Endothelial cell of umbilical vein (primary cell): ENCODE data around the gene BCL2. TPM values are rescaled to one million over a fixed set of nuclear protein-coding genes. Genes with fewer than 3 reads are reported as not detected.

Experiments
- BruUV-seq: library from RNA; stranded (reverse); fragments of 400-500 nt; replicated peaks from 2 replicates; lab custom pipeline; 2021; lab: Mats Ljungman, UMichigan
- CTCF ChIA-PET: fragments of 300-600, 350-600 bp; sonication (Branson Sonifier 250); formaldehyde crosslinking; loops from one replicate; lab custom pipeline; 2021; ENCODE audit warnings: antibody characterized with exemption, inconsistent platforms; lab: Charles Lee
- POLR2A ChIA-PET: fragments of 300-600, 350-600 bp; sonication (Branson Sonifier 250); formaldehyde crosslinking; loops from one replicate; lab custom pipeline; 2021; ENCODE audit warnings: antibody characterized with exemption, inconsistent platforms; lab: Charles Lee
- DNase-seq: peaks from one replicate; pipeline ENCODE4 v3.0.0-alpha.2; 2011; ENCODE audit warnings: low read depth, low spot score
- FAIRE-seq: peaks from 2 replicates; lab custom pipeline; 2011; peaks lifted over from hg19 to GRCh38; lab: Jason Lieb, UNC
- H2AFZ ChIP-seq: 2 replicates; pipeline ENCODE4 v1.6.0; 2012; ENCODE audit warnings: low read depth, low read length, control low read depth, inconsistent platforms
- H3K27ac ChIP-seq: 2 replicates; pipeline ENCODE4 v1.5.1; 2011; ENCODE audit warnings: low read depth, mild to moderate bottlenecking, control low read depth, low read length, moderate library complexity; ENCODE audit not compliant: insufficient read depth
- H3K27me3 ChIP-seq, 2 experiments: 2 replicates each; pipeline versions ENCODE4 v1.6.0 to v1.6.1; 2011; ENCODE audit warnings: low read length in 2 of 2, mixed read lengths in 1 of 2; ENCODE audit not compliant: control insufficient read depth in 2 of 2, insufficient read depth in 2 of 2
- H3K36me3 ChIP-seq, 2 experiments: 2 replicates in 1 of 2; 3 replicates in 1 of 2; pipeline ENCODE4 v1.5.1; 2011; ENCODE audit warnings: low read length in 2 of 2, mild to moderate bottlenecking in 1 of 2, moderate library complexity in 1 of 2; ENCODE audit not compliant: control insufficient read depth in 2 of 2, insufficient read depth in 2 of 2; ENCODE audit errors: extremely low read depth in 1 of 2
- H3K4me1 ChIP-seq: 3 replicates; pipeline ENCODE4 v1.5.1; 2011; ENCODE audit warnings: mild to moderate bottlenecking, low read length; ENCODE audit not compliant: control insufficient read depth, insufficient read depth; ENCODE audit errors: extremely low read depth
- H3K4me2 ChIP-seq: 2 replicates; pipeline ENCODE4 v1.6.1; 2011; ENCODE audit warnings: low read length, control low read depth, mixed read lengths; ENCODE audit not compliant: insufficient read depth
- H3K4me3 ChIP-seq, 3 experiments: fragments of 200-600 bp in 1 of 3; sonication (generic), shearing (Covaris generic) in 1 of 3; replicated peaks in 1 of 3; 2 replicates each; pipeline ENCODE4 v1.5.1; 2011 to 2016; ENCODE audit warnings: control low read depth in 3 of 3, low read length in 3 of 3, mild to moderate bottlenecking in 2 of 3, inconsistent platforms in 1 of 3, low read depth in 1 of 3, moderate library complexity in 1 of 3; ENCODE audit not compliant: insufficient read depth in 1 of 3
- H3K79me2 ChIP-seq: 2 replicates; pipeline ENCODE4 v1.6.0; 2012; ENCODE audit warnings: low read length, inconsistent platforms; ENCODE audit not compliant: control insufficient read depth, insufficient read depth
- H3K9ac ChIP-seq: replicated peaks from 2 replicates; pipeline ENCODE3; 2011; ENCODE audit warnings: low read length, control low read depth; ENCODE audit not compliant: insufficient read depth; ENCODE audit errors: extremely low read depth
- H3K9me1 ChIP-seq: replicated peaks from 3 replicates; pipeline ENCODE4 v1.6.0; 2011; ENCODE audit warnings: mild to moderate bottlenecking, low read length; ENCODE audit not compliant: control insufficient read depth, insufficient read depth; ENCODE audit errors: extremely low read depth
- H3K9me3 ChIP-seq: replicated peaks from 2 replicates; pipeline ENCODE4 v1.5.1; 2012; ENCODE audit warnings: low read length, inconsistent platforms; ENCODE audit not compliant: control insufficient read depth, insufficient read depth
- H4K20me1 ChIP-seq: replicated peaks from 2 replicates; pipeline ENCODE3; 2011; ENCODE audit warnings: mild to moderate bottlenecking, low read length; ENCODE audit not compliant: control insufficient read depth, insufficient read depth; ENCODE audit errors: extremely low read depth
- CTCF ChIP-seq, 2 donors: IDR thresholded peaks; 1 replicate in 1 of 2; 2 replicates in 1 of 2; pipeline ENCODE4 v1.5.1; 2011; ENCODE audit warnings: low read length in 2 of 2, mild to moderate bottlenecking in 2 of 2, moderate library complexity in 2 of 2, control low read depth in 1 of 2, inconsistent platforms in 1 of 2, low read depth in 1 of 2; ENCODE audit not compliant: insufficient read depth in 1 of 2; ENCODE audit errors: extremely low read depth in 1 of 2
- EZH2 ChIP-seq: IDR thresholded peaks from 2 replicates; pipeline ENCODE4 v1.6.1; 2012; ENCODE audit warnings: borderline replicate concordance, low read depth, mild to moderate bottlenecking, moderate library complexity, low read length, inconsistent platforms; ENCODE audit not compliant: severe bottlenecking
- FOS ChIP-seq: IDR thresholded peaks from 2 replicates; pipeline ENCODE4 v1.6.1; 2011; ENCODE audit warnings: mild to moderate bottlenecking, low read length, moderate library complexity, borderline replicate concordance; ENCODE audit not compliant: insufficient read depth
- GATA2 ChIP-seq: IDR thresholded peaks from 2 replicates; pipeline ENCODE4 v1.7.0; 2011; ENCODE audit warnings: low read depth, mild to moderate bottlenecking, moderate library complexity, mixed read lengths, low read length; ENCODE audit not compliant: insufficient read length, insufficient read depth
- JUN ChIP-seq: IDR thresholded peaks from 2 replicates; pipeline ENCODE4 v1.6.1; 2011; ENCODE audit warnings: borderline replicate concordance, low read depth; ENCODE audit not compliant: insufficient read length, insufficient read depth
- MAX ChIP-seq: IDR thresholded peaks from 2 replicates; pipeline ENCODE4 v1.6.1; 2011; ENCODE audit not compliant: insufficient read depth, insufficient read length
- MYC ChIP-seq: IDR thresholded peaks from one replicate; pipeline ENCODE4 v1.6.1; 2011; ENCODE audit warnings: mild to moderate bottlenecking, low read depth, low read length
- POLR2A ChIP-seq: IDR thresholded peaks from 2 replicates; pipeline ENCODE4 v1.6.1; 2012; ENCODE audit warnings: low read depth, mild to moderate bottlenecking, control low read depth, low read length
- POLR2AphosphoS5 ChIP-seq: IDR thresholded peaks from 2 replicates; pipeline ENCODE4 v1.6.1; 2012; ENCODE audit warnings: low read depth, mild to moderate bottlenecking, control low read depth, low read length, moderate library complexity; ENCODE audit not compliant: insufficient read depth
- dilution Hi-C: fragments of 300-500 bp; cut with MboI; formaldehyde crosslinking; loops from one replicate; pipeline ENCODE4 v1.15.0; 2019; ENCODE audit warnings: low sequenced_read_pairs; ENCODE audit not compliant: extremely low pct_ligation_motif_present
- intact Hi-C: fragments of 100-400 bp; cut with micrococcal nuclease; formaldehyde crosslinking; loops from one replicate; pipeline ENCODE4 v1.10.0; 2022
- polyA plus RNA-seq, 4 experiments: library from polyadenylated mRNA; depleted of rRNA in 3 of 4; stranded (reverse) in 3 of 4; unstranded in 1 of 4; fragments of >200 nt; gene quantifications; 2 replicates each; pipeline versions ENCODE4 v1.2.1 to v1.2.3, GENCODE V29; 2011 to 2012; ENCODE audit warnings: missing spikeins in 1 of 4
- total RNA-seq: library from RNA; stranded (reverse); gene quantifications from 2 replicates; pipeline ENCODE4 v1.2.3, GENCODE V29; 2021

Gene BCL2
- total and polyA plus RNA-seq, 2 donors (not counting 3 experiments of a cell fraction or from before 2014, with no cell fraction given), result 0.35 to 5.0 TPM

- Histone ChIP-seq H2AFZ (no peak overlapping the region), H3K4me2 (no peak overlapping the region), H3K9ac (no peak overlapping the region), H3K9me1 (no peaks in the 10 kb centered on the region), H3K4me1 (no peaks in the 10 kb centered on the region), H3K9me3 (no peaks in the 10 kb centered on the region), H3K79me2 (no peaks in the 10 kb centered on the region), H3K27ac (no peak overlapping the region), H3K27me3 (no peaks in the 10 kb centered on the region), H3K36me3 (no peaks in the 10 kb centered on the region), H4K20me1 (no peaks in the 10 kb centered on the region), H3K4me3 (no peak overlapping the region)
- DNase-seq, result no peak
- TF ChIP-seq POLR2A (no peak), FOS (no peak), MAX (no peak), JUN (no peak), POLR2AphosphoS5 (no peak), MYC (no peak), CTCF (IDR thresholded peaks at IDR 0.05; ENCODE audit: extremely low read depth in 1 of 2, insufficient read depth in 1 of 2, low read depth in 1 of 2, low read length in 2 of 2) (no peak), GATA2 (no peak), EZH2 (no peak)
- BruUV-seq, result no TSS peak
- ChIA-PET CTCF (no interaction called here), POLR2A (no interaction called here)
- FAIRE-seq, result no peak
- dilution Hi-C loops, result no loop called here
- intact Hi-C loops, result no loop called here
Observed at GRCh38 chr18:63286926-63287325, 32.6 kb downstream of the BCL2 start.
